HL-60/S4 treated with retinoic acid at 250 ng/mL for 4 days and 3 days (cell line): ENCODE measurements around the gene ADIPOR2.

Experiments used
- in situ Hi-C: fragments of 300-500 bp; cut with MboI; formaldehyde crosslinking; loops from 2 replicates; pipeline ENCODE4 v1.7.0; 2022; ENCODE audit warnings: low sequenced_read_pairs

ADIPOR2 gene

DNA sequence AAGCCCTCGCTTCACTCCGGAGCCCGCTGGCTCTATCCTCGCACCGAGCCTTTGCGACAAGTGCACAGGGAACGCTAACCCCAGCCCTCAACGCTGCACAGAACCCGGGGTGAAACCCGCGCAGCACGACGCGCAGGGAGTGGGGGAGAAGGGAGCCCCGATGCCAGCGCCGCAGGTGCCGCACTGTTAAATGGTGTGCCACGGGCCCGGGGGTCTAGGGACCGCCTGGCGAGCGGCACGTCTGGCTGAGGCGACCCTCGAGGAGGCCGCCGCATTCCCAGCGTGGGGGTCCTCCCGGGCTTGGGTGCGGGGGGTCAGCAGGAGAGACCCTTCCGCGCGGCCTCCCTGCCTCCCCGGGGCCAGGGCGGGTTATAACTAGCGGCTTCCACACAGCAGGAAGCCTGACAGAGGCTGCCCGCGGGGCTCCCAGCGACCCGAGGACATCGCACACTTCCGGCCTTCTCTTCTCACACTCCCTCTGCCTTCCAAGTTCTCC is 105.7 kb downstream of the ADIPOR2 start:
- in situ Hi-C loops, result loop anchor here (25.0 kb wide), 1 partner anchor 766 kb away; no protein-coding TSS in a partner anchor

DNA sequence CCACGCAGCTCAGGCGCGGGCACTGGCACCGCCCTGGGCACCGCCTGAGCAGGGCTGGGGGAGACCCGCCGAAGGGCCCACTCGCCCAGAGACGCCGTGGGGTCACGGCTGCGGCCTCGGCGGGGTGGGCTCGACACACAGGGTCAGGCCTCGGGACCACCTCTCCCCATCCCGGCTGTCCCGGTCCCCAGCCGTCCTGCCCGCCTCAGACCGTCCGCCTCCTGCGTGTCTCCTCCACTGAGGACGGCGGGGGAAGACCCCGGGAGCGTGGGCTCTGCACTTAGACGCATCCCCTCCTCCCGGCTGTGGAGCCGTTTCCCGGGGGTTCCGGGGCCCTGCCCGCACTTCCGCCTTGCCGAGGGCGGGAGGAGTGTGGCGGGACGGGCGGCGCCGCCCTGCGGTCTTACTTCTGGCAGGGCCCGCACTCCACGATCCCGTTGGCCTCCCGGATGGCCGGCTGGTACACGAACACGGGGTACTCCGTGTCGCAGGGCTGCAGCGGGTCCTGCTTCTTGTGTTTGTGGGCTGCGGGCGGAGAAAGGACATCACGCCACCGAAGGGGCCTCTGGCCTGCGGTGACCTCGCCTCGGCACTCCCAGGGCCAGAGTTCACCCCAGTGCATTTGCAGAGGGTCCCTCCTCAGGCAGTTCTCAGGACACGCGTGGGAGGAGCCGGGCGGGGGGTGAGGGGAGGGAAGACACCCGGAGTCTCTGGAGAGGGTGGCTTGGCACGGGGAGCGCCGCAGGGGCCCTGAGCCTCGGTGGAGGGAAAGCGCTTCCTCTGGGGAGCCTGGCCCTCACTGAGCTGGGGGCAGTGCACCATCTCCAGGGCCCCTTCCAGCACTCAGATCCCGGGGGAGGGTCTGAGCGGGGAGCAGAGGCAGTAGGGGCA is 106.4 kb downstream of the ADIPOR2 start:
- in situ Hi-C loops, result loop anchor here (25.0 kb wide), 1 partner anchor 765 kb away; no protein-coding TSS in a partner anchor

- in situ Hi-C loops, result loop anchor here (25.0 kb wide), 1 partner anchor 764 kb away; no protein-coding TSS in a partner anchor
These were observed 107.2 kb downstream of the ADIPOR2 start for GRCh38 chr12:1797991-1798640.

DNA sequence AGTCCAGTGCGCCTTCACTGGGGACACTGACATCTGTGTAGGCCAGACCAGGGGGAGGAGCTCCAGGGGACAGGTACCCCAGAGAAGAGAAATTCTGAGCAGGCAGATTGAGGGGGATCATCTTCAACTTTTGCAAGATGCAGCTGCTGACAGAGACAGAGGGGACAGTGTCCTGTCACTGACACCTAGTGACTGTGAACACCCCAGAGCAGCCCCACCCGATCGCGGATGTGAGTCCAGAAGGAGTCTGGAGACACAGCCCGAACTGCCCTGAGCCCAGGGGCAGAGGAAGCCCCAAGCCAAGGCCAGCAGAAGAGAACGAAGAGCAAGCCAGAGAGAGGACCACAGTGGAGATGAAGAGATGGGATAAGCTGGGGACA is 107.8 kb downstream of the ADIPOR2 start:
- in situ Hi-C loops, result loop anchor here (25.0 kb wide), 1 partner anchor 764 kb away; no protein-coding TSS in a partner anchor

DNA sequence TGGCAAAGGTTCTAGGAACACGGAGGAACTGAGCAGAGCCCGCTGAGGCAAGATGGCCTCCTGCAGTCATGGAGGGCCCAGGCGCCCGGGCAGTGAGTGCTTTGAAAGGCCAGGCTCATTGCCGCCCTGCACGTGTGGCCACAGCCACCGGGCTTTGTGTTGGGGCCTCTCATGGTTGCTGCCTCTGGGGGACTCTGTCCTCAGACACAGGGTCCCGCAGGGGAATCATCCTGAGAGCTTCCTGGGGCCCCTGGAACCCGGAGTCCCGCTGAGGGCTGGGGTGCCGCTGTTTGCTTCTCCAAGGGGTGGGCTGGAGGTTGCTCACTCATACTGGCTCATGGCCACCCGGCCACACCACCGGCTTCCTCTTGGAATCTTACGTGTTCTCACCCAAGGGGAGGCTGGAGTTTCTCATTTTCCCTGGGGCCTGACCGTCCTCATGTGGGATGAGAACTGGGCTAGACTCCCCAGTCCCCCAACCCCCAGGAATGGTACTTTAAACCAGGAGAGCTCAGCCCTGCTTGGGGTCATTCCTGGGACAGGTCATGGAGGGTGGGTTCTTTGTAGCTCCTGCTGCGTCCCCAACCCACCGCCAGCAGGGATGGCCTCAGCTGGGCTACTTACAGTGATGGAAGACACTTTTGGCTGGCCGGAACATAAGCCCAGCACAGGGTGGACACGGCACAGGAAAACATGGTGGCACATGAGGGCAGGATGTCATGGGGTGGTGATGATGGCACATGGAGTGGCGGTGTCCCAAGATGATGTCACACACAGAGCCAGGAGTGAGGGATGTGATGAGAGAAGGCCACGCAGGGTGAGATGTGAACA is 108.4 kb downstream of the ADIPOR2 start:
- in situ Hi-C loops, result loop anchor here (25.0 kb wide), 1 partner anchor 763 kb away; no protein-coding TSS in a partner anchor

GRCh38 chr12:1799882-1800400 is 109.1 kb downstream of the ADIPOR2 start:
- in situ Hi-C loops, result loop anchor here (25.0 kb wide), 1 partner anchor 762 kb away; no protein-coding TSS in a partner anchor

DNA sequence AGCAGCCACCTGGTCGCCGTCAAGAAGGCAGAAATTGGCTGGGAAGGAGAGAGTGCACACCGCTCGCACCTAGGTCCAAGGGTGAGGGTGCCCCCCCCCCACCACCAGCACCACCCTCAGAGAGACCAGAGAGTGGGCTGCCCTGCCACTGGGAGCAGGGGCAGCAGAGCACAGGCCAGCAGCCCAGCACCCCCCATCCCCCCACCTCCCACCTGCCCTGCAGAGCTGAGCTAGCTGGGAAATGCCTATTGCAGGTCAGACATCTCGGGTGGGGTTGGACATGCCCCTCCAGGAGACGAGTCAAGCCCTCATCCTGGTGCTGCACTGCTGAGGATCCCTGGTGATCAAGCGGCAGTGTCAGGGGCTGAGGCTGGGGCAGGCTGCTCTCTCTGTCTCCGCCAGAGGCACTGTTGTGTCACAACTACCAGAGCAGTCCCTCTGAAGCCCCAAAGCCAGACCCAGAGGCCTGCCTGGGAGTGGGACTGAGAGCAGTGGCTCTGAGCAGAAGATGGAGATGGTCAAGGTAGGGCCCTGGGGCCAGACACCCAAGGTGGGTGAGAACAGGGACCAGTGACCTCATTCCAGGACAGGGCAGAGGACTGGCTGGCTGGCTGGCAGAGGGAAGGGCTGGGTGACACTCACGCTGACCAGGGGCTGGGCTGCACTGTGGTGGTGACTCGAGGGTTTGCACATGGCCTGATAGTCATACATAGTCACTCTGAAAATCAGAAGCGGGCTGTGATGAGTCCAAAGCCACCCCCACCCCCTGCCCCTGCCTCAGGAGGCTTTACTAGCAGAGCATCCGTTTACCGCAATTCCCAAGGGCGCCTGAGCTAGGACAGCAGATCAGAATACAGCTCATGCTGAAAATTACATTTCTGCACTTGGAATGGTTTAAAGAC is 109.8 kb downstream of the ADIPOR2 start:
- in situ Hi-C loops, result no loop called here

- in situ Hi-C loops, result no loop called here
These were observed 110.6 kb downstream of the ADIPOR2 start for GRCh38 chr12:1801303-1801975.

DNA sequence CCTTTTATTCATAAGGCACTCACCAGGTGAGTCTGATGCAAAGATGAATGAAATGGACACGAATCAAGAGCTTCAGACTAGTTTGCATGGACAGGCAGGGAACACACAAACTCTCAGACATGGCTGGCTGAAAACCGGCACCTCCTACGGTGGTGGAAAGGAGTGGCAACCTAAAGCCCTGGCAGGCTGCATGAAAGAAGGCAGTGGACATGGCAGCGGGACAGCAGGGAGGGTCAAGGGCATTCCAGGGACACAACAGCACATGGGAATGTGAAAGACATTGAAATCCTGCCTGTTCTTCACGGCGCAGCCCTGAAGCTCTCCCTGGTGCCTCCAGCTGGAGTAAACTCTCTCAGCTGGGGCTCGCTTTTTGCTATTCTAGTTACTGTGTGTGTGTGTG is 112.9 kb downstream of the ADIPOR2 start:
- in situ Hi-C loops, result no loop called here

DNA sequence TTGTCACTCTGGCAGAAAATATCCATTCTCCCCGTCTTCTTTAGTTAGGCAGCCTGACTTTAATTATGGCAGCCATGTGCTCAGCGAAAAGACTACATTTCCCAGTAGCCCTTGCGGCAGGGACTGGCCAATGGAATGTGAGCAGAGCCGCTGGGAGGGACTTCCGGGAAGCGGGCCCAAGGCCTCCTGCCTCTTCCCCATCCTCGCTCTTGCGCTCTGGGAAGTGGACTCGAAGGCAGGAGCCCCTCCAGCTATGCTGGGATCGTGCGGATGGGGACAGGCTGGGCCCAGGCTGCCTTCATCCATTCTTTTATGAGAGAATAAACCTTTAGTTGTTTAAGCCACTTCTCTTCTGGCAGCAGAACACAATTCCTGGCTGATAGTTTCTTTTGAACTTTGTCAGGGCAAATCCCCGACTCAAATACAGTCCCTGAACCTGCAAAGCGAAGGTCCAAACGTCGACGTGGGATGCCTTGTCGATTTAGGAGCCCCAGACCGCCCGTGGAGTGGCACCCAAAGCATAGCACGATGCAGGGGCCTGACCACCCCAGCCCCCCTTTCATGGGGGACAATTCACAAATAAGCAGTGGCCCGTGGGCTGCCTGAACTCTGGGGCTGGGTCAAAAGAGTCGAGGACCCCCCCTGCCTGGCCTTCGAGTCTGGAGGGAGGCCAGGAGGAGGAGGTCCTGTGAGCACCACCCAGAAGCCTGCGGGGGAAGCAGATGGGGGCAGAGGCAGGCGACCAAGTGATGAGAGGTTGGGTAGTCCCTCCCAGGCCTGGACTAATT is 113.9 kb downstream of the ADIPOR2 start:
- in situ Hi-C loops, result loop anchor here (5.0 kb wide), 1 partner anchor 123 kb away; no protein-coding TSS in a partner anchor

- in situ Hi-C loops, result loop anchor here (5.0 kb wide), 1 partner anchor 122 kb away; no protein-coding TSS in a partner anchor
These were observed 114.7 kb downstream of the ADIPOR2 start for GRCh38 chr12:1805441-1806081.

DNA sequence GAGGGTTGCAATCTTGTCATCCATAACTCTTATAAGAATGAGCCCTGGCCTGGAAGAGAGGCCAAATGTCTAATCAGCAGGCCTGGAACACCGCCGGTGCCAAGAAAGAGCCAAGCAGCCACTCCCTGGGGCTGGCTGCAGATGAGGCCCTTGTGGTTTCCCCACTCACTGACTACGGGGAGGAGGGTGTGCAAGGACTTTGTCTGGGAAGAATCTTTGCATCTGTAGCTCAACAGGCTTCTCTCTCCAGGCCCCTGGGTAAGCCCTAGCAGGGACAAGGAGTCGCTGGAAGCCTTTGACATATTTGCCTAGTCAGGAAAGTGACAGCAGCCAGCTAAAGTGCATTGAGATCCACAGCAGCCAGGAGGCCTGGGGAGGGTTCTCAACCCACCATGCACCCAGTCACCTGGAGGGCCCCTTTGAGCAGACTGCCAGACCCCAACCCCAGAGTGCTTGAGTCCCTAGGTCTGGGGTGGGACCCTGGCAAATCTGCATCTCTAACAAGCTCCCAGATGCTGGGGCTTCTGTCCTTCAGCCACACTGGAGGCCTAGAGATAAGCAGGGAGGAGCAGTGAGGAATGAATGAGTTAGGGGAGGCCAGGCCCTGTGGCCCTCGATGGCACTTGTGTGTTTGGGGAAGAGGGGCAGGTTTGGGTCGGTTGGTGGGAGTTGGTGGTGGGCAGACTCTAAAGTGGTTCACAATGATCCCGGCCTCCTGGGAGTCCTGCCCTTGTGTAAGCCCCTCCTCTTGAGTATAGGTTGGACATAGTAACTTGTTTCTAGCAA is 115.6 kb downstream of the ADIPOR2 start:
- in situ Hi-C loops, result loop anchor here (5.0 kb wide), 1 partner anchor 121 kb away; no protein-coding TSS in a partner anchor

- in situ Hi-C loops, result loop anchor here (5.0 kb wide), 1 partner anchor 120 kb away; no protein-coding TSS in a partner anchor
These were observed 116.4 kb downstream of the ADIPOR2 start for GRCh38 chr12:1807087-1807860.

DNA sequence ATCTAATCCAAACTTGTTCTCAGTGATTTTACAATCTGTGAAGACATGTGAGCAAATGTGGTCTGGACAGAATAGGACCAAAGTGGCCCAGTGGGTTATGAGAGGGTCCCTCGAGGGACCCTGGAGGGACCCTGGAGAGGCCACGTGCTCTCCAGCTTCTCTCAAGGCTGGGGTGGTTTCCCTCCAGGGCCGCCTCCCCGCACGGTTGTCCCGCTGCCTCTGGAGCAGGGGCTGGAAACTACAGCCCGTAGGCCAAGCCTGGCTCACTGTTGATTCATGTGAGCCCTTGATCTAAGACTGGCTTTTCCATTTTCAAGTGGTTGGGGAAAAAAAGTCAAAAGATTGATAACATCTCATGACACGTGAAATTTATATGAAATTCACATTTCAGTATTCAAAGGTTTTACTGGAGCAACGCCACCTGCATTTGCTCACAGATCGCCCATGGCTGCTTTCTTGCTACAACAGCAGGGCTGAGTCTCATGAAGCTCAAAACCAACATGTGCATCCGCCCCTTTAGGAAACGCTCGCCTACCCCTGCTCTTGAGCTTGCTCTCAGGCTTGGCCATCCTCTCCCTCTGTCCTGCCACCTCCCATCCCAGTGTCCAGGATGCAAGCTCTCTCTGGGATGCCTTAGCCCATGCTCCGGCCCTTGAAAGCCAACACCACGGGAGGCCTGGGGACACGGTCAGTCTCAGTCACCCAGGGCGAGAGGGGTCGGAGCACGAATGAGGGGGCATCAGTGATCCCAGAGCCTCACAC is 117.3 kb downstream of the ADIPOR2 start:
- in situ Hi-C loops, result loop anchor here (5.0 kb wide), 1 partner anchor 119 kb away; no protein-coding TSS in a partner anchor
